ENCODE data around the gene TNFRSF19. TPM values are rescaled to one million over a fixed set of nuclear protein-coding genes. Genes with fewer than 3 reads are reported as not detected.

Gene TNFRSF19
- total and polyA plus RNA-seq, 2 of the 4 experiments (the other 2 are of a cell fraction): 18.6 to 26.3 TPM

DNA sequence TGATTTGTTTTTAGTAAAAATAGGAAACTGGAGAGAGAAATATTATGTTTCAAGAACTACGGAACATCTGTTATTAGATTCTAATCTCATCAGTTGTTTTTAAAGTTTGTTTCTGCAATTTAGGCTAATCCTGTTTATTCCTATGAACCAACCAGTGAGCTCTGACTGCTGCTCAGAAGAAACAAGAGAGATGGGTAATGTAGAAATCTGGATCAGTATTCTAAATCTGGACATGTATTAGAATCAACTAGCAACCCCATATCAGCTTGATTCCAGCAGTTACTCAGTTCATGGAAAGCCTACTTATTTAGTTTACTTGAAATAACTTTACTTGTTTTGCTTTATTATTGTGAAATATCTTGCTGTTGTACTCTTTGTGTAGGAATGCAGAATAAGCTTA is 115.2 kb downstream of the TNFRSF19 start:
- no peaks in the 10 kb centered on the region for H3K27me3 ChIP-seq (ENCODE audit: control insufficient read depth, insufficient read depth, low read length)
- H3K4me3 ChIP-seq (ENCODE audit: insufficient read depth, low read depth, low read length): no peak overlapping the region
- H3K79me1 ChIP-seq (ENCODE audit: low read depth in 1 of 2, low read length in 2 of 2): no peaks in the 10 kb centered on the region
- POLR2A ChIA-PET (ENCODE audit: unreplicated experiment): no interaction called here
- H3K14ac ChIP-seq (replicated peaks; ENCODE audit: low read depth, low read length): no peak overlapping the region
- H3K9ac ChIP-seq (ENCODE audit: low read depth, low read length): no peak overlapping the region
- intact Hi-C loops (cut with micrococcal nuclease) (loop anchor here (10.0 kb wide), 1 partner anchor 311 kb away; no protein-coding TSS in a partner anchor), dilution Hi-C loops (cut with HindIII; ENCODE audit: low sequenced_read_pairs, unreplicated experiment) (no loop called here), in situ Hi-C loops (cut with MboI; ENCODE audit: low sequenced_read_pairs) (no loop called here)
- no peak overlapping the region for H4K91ac ChIP-seq (ENCODE audit: insufficient read depth, low read depth, low read length)
- CTCF ChIA-PET: no interaction called here
- TF ChIP-seq POLR2A (IDR thresholded peaks at IDR 0.05; ENCODE audit: low read depth, low read length): no peak
- peak; percentile 67; the same call in 1 of the 2 replicates for TF ChIP-seq CEBPB (IDR thresholded peaks at IDR 0.05; ENCODE audit: low read depth, low read length)
- H3K27ac ChIP-seq (ENCODE audit: insufficient read depth, low read length): no peak overlapping the region; the same call in 1 of the 2 replicates
- peaks cover under 1% of the 10 kb centered on the region for H3K9me1 ChIP-seq (ENCODE audit: insufficient read depth, low read length)
- no peaks in the 10 kb centered on the region for H3K36me3 ChIP-seq (ENCODE audit: control insufficient read depth, insufficient read depth, low read length)
- no TSS peak for BruUV-seq (replicated peaks)
- WGBS, 2 experiments (ENCODE audit: extremely low coverage in 2 of 2, insufficient read length in 1 of 2): no CpG with 5 or more reads among the region's 1 CpG
- H3K4me1 ChIP-seq (ENCODE audit: control insufficient read depth, insufficient read depth, low read length): peaks cover 18% of the 10 kb centered on the region
- no peak overlapping the region for H2AFZ ChIP-seq (replicated peaks; ENCODE audit: low read length, poor library complexity)
- H2BK15ac ChIP-seq (ENCODE audit: low read depth, low read length): no peak overlapping the region
- H4K8ac ChIP-seq (ENCODE audit: low read depth in 2 of 2, low read length in 2 of 2): no peak overlapping the region
- H2AK5ac ChIP-seq (ENCODE audit: low read depth, low read length): no peak overlapping the region
- no peak overlapping the region for H3K56ac ChIP-seq (ENCODE audit: extremely low read depth, insufficient read depth, low read length)
- H2BK5ac ChIP-seq (ENCODE audit: low read depth, low read length, poor library complexity, severe bottlenecking): no peak overlapping the region
- no peak overlapping the region for H3K4me2 ChIP-seq (ENCODE audit: low read depth, low read length)
- peak; percentile 15; the same call in 1 of the 2 replicates for ATAC-seq (ENCODE audit: low read depth)
- no peak overlapping the region for H2BK120ac ChIP-seq (ENCODE audit: low read depth, low read length)
- no peak for DNase-seq
- no peak overlapping the region for H3K23ac ChIP-seq (ENCODE audit: low read depth, low read length)
- no peak overlapping the region for H3K18ac ChIP-seq (ENCODE audit: low read depth, low read length)
- no peak overlapping the region for H2AK9ac ChIP-seq (replicated peaks; ENCODE audit: low read depth, low read length, poor library complexity)
- no peak overlapping the region for H3K4ac ChIP-seq (ENCODE audit: low read depth, low read length)
- H2BK20ac ChIP-seq (ENCODE audit: low read depth, low read length): no peak overlapping the region
- no peak overlapping the region for H4K5ac ChIP-seq (ENCODE audit: low read depth, low read length)
- no peaks in the 10 kb centered on the region for H3K9me3 ChIP-seq (ENCODE audit: control insufficient read depth, insufficient read depth, low read length)
- H4K20me1 ChIP-seq (ENCODE audit: insufficient read depth, low read length): no peaks in the 10 kb centered on the region

All from IMR-90 (cell line).